K562 (cell line): ENCODE measurements around the gene CERS2. TPM values are rescaled to one million over a fixed set of nuclear protein-coding genes. Genes with fewer than 3 reads are reported as not detected.

Source experiments
- C11orf30 ChIP-seq: fragments of 450-650 bp; IDR thresholded peaks from 2 replicates; pipeline ENCODE4 v1.6.1; 2016; ENCODE audit warnings: low read depth, mild to moderate bottlenecking
- CCAR2 ChIP-seq: fragments of 200-400 bp; formaldehyde crosslinking; IDR thresholded peaks from 2 replicates; pipeline ENCODE4 v1.6.1; 2017; ENCODE audit warnings: mild to moderate bottlenecking, low read depth, low read length
- ETS2 ChIP-seq: IDR thresholded peaks from 2 replicates; pipeline ENCODE4 v1.6.1; 2016; ENCODE audit warnings: borderline replicate concordance, missing genetic modification characterization, mild to moderate bottlenecking, moderate library complexity, missing compliant biosample characterization; ENCODE audit not compliant: poor library complexity, severe bottlenecking
- ETV1 ChIP-seq: fragments of 450-650 bp; conservative IDR thresholded peaks from 2 replicates; pipeline ENCODE4 v1.6.1; 2016; ENCODE audit warnings: missing genetic modification characterization, control low read depth, low read depth, missing compliant biosample characterization
- HLTF ChIP-seq: fragments of 450-650 bp; IDR thresholded peaks from 2 replicates; pipeline ENCODE4 v1.6.1; 2016
- MEIS2 ChIP-seq: fragments of 450-650 bp; IDR thresholded peaks from 2 replicates; pipeline ENCODE4 v1.6.1; 2014; ENCODE audit warnings: mild to moderate bottlenecking; ENCODE audit not compliant: partially characterized antibody
- MYNN ChIP-seq, 2 experiments: sonication (generic); formaldehyde crosslinking in 1 of 2; IDR thresholded peaks; 2 replicates each; pipeline versions ENCODE4 v1.5.0 to v1.6.1; 2016 to 2020; ENCODE audit warnings: antibody characterized with exemption in 1 of 2, missing genetic modification reagents in 1 of 2
- NR1H2 ChIP-seq: sonication (generic); formaldehyde crosslinking; IDR thresholded peaks from 2 replicates; pipeline ENCODE4 v1.4.0; 2020; ENCODE audit warnings: mild to moderate bottlenecking, missing genetic modification reagents
- PHF21A ChIP-seq: fragments of 450-650 bp; IDR thresholded peaks from 2 replicates; pipeline ENCODE4 v1.6.1; 2017; ENCODE audit warnings: low read depth, borderline replicate concordance
- POLR3G ChIP-seq: IDR thresholded peaks from 2 replicates; pipeline ENCODE4 v1.6.1; 2011; ENCODE audit not compliant: insufficient read length, insufficient replicate concordance; ENCODE audit errors: extremely low read depth
- SLC30A9 ChIP-seq: fragments of 250-450 bp; sonication (Bioruptor Pico); IDR thresholded peaks from 2 replicates; pipeline ENCODE4 v1.8.0; 2022; ENCODE audit warnings: mild to moderate bottlenecking, moderate library complexity
- TSC22D4 ChIP-seq: fragments of 450-650 bp; IDR thresholded peaks from 2 replicates; pipeline ENCODE4 v1.6.1; 2016; ENCODE audit warnings: missing genetic modification characterization, missing biosample characterization, control low read depth
- ZFP91 ChIP-seq: sonication (generic); formaldehyde crosslinking; IDR thresholded peaks from 2 replicates; pipeline ENCODE4 v1.8.0; 2022; ENCODE audit warnings: mild to moderate bottlenecking, missing genetic modification reagents
- ZNF589 ChIP-seq: fragments of 200-800 bp; sonication (Bioruptor generic); IDR thresholded peaks from 2 replicates; pipeline ENCODE4 v1.6.1; 2016; ENCODE audit warnings: low read depth, missing genetic modification characterization, missing compliant biosample characterization
- polyA plus RNA-seq, 8 experiments: library from polyadenylated mRNA; depleted of rRNA in 4 of 8; stranded (reverse) in 5 of 8; unstranded in 3 of 8; fragments of >200 nt; fragmentation: Nextera tagmentation in 2 of 8; fragmentation: Illumina TruSeq in 1 of 8; extraction: Ambion mirVana in 2 of 8; extraction: Trizol in 1 of 8; gene quantifications; 2 replicates each; pipeline versions ENCODE4 v1.2.1 to v1.2.3, GENCODE V29; 2011 to 2014; ENCODE audit warnings: inconsistent platforms in 1 of 8, missing spikeins in 1 of 8
- total RNA-seq, 7 experiments: library from RNA; depleted of rRNA in 6 of 7; stranded (reverse); fragments of >200 nt in 6 of 7; fragmentation: Illumina TruSeq in 2 of 7; extraction: Trizol in 2 of 7; gene quantifications; 2 replicates each; pipeline versions ENCODE4 v1.2.1 to v1.2.3, GENCODE V29; 2011 to 2021; ENCODE audit warnings: low replicate concordance in 1 of 7
- TF ChIP-seq, protein P1 (sequence below): fragments of 450-650 bp; formaldehyde crosslinking; IDR thresholded peaks from 2 replicates; pipeline ENCODE4 v1.4.0; 2022; ENCODE audit warnings: mild to moderate bottlenecking, moderate library complexity
- TF ChIP-seq, protein P2 (sequence below): sonication (generic); formaldehyde crosslinking; IDR thresholded peaks from 2 replicates; pipeline ENCODE4 v1.4.0; 2020; ENCODE audit warnings: mild to moderate bottlenecking, missing genetic modification reagents
- TF ChIP-seq, protein P3 (sequence below): IDR thresholded peaks from 2 replicates; pipeline ENCODE4 v1.6.1; 2011; ENCODE audit not compliant: insufficient read length; ENCODE audit errors: extremely low read depth
- TF ChIP-seq, protein P4 (sequence below), 2 experiments: fragments of 450-650 bp; IDR thresholded peaks; 2 replicates each; pipeline ENCODE4 v1.6.1; 2018; ENCODE audit warnings: mild to moderate bottlenecking in 2 of 2, low read depth in 1 of 2; ENCODE audit not compliant: partially characterized antibody in 2 of 2

Gene CERS2
- total and polyA plus RNA-seq, 9 of the 15 experiments (the other 6 are each of a cell fraction or from before 2014, with no cell fraction given), result 23.4 to 295 (median 132) TPM

DNA sequence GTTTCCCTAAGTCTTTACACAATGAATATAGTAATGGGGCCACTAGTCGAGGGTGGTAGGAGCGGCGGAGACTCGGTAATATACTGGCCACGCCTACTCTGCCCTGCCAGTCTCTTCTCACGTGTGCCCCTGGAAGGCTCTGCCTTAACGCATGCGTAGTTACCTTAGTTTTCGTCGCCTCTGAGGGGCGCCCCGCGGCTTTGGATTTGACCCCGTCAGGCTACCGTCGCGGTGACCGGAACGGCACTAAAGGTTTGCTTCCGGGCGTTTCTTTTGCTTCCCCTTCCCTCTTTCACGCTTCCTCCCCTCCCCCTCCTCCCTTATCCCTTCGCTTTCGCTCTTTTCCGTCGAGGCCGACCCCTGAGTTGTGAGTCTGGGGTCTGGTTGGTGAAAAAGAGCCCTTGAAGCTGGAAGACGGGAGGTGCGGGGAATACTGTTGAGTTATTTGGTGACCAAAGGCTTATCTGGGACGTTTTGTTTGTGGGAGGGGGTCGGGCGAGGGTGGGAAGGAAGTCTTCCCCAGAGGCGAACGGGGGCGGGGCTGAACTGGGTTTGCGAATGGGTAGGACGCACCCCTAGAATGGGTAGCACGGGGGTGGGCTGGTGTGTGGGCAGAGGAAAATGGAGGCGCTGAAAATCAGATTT, 48.4 kb downstream of the CERS2 start, which contains the start of gene SETDB1 (continued):
- TF ChIP-seq SLC30A9 (CRISPR knock-in tag) (no peak), C11orf30 (peak; percentile 91), MYNN (IDR thresholded peaks at IDR 0.05) (0 out of 2 replicates have a peak, but pooled peaks have one; percentile 2), MYNN (CRISPR knock-in tag; IDR thresholded peaks at IDR 0.05) (no peak), POLR3G (no peak), ZNF589 (CRISPR knock-in tag) (no peak), TSC22D4 (no peak), CCAR2 (no peak), ZFP91 (no peak), PHF21A (no peak), ETS2 (tag) (no peak), MEIS2 (peak; percentile 55), NR1H2 (CRISPR knock-in tag) (no peak), ETV1 (tag) (peak; percentile 94), HLTF (peak; percentile 20; the same call in 1 of the 2 replicates)
- TF ChIP-seq, protein P1, sequence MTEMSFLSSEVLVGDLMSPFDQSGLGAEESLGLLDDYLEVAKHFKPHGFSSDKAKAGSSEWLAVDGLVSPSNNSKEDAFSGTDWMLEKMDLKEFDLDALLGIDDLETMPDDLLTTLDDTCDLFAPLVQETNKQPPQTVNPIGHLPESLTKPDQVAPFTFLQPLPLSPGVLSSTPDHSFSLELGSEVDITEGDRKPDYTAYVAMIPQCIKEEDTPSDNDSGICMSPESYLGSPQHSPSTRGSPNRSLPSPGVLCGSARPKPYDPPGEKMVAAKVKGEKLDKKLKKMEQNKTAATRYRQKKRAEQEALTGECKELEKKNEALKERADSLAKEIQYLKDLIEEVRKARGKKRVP (CRISPR knock-in tag), result no peak
- TF ChIP-seq, protein P2, sequence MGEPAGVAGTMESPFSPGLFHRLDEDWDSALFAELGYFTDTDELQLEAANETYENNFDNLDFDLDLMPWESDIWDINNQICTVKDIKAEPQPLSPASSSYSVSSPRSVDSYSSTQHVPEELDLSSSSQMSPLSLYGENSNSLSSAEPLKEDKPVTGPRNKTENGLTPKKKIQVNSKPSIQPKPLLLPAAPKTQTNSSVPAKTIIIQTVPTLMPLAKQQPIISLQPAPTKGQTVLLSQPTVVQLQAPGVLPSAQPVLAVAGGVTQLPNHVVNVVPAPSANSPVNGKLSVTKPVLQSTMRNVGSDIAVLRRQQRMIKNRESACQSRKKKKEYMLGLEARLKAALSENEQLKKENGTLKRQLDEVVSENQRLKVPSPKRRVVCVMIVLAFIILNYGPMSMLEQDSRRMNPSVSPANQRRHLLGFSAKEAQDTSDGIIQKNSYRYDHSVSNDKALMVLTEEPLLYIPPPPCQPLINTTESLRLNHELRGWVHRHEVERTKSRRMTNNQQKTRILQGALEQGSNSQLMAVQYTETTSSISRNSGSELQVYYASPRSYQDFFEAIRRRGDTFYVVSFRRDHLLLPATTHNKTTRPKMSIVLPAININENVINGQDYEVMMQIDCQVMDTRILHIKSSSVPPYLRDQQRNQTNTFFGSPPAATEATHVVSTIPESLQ (CRISPR knock-in tag), result no peak
- TF ChIP-seq, protein P3, sequence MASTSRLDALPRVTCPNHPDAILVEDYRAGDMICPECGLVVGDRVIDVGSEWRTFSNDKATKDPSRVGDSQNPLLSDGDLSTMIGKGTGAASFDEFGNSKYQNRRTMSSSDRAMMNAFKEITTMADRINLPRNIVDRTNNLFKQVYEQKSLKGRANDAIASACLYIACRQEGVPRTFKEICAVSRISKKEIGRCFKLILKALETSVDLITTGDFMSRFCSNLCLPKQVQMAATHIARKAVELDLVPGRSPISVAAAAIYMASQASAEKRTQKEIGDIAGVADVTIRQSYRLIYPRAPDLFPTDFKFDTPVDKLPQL, result no peak
- TF ChIP-seq, protein P4, sequence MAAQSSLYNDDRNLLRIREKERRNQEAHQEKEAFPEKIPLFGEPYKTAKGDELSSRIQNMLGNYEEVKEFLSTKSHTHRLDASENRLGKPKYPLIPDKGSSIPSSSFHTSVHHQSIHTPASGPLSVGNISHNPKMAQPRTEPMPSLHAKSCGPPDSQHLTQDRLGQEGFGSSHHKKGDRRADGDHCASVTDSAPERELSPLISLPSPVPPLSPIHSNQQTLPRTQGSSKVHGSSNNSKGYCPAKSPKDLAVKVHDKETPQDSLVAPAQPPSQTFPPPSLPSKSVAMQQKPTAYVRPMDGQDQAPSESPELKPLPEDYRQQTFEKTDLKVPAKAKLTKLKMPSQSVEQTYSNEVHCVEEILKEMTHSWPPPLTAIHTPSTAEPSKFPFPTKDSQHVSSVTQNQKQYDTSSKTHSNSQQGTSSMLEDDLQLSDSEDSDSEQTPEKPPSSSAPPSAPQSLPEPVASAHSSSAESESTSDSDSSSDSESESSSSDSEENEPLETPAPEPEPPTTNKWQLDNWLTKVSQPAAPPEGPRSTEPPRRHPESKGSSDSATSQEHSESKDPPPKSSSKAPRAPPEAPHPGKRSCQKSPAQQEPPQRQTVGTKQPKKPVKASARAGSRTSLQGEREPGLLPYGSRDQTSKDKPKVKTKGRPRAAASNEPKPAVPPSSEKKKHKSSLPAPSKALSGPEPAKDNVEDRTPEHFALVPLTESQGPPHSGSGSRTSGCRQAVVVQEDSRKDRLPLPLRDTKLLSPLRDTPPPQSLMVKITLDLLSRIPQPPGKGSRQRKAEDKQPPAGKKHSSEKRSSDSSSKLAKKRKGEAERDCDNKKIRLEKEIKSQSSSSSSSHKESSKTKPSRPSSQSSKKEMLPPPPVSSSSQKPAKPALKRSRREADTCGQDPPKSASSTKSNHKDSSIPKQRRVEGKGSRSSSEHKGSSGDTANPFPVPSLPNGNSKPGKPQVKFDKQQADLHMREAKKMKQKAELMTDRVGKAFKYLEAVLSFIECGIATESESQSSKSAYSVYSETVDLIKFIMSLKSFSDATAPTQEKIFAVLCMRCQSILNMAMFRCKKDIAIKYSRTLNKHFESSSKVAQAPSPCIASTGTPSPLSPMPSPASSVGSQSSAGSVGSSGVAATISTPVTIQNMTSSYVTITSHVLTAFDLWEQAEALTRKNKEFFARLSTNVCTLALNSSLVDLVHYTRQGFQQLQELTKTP (IDR thresholded peaks at IDR 0.05; ENCODE audit: low read depth in 1 of 2, partially characterized antibody in 2 of 2), result peak in 1 of 2 experiments; percentile 68
